HL-60 (cell line): Measurements from ENCODE around the gene TMCO4.

ENCODE experiments used
- DNase-seq, 2 experiments: peaks; one replicate each; pipeline ENCODE4 v3.0.0-alpha.2; 2010 to 2020; ENCODE audit warnings: low read depth in 1 of 2, low spot score in 1 of 2
- H3K27ac ChIP-seq: fragments of 250-450 bp; sonication (Bioruptor Pico); replicated peaks from 2 replicates; pipeline ENCODE4 v1.5.1; 2020; ENCODE audit warnings: mild to moderate bottlenecking, moderate library complexity
- H3K27me3 ChIP-seq: fragments of 250-450 bp; sonication (Bioruptor Pico); 2 replicates; pipeline ENCODE4 v1.5.1; 2021; ENCODE audit warnings: mild to moderate bottlenecking, moderate library complexity; ENCODE audit not compliant: insufficient read depth, poor library complexity, severe bottlenecking
- H3K4me3 ChIP-seq: replicated peaks from 2 replicates; pipeline ENCODE4 v1.5.1; 2011; ENCODE audit warnings: mild to moderate bottlenecking, control low read depth, low read length; ENCODE audit not compliant: insufficient read depth
- CTCF ChIP-seq: IDR thresholded peaks from one replicate; pipeline ENCODE4 v1.5.1; 2011; ENCODE audit warnings: low read length, control low read depth, inconsistent platforms; ENCODE audit not compliant: insufficient read depth
- GABPA ChIP-seq: IDR thresholded peaks from 2 replicates; pipeline ENCODE4 v1.6.1; 2012; ENCODE audit warnings: low read depth
- POLR2AphosphoS5 ChIP-seq: IDR thresholded peaks from 2 replicates; pipeline ENCODE4 v1.6.1; 2012; ENCODE audit warnings: low read depth
- REST ChIP-seq: IDR thresholded peaks from 2 replicates; pipeline ENCODE4 v1.6.1; 2012; ENCODE audit warnings: low read depth; ENCODE audit not compliant: insufficient replicate concordance
- SPI1 ChIP-seq: IDR thresholded peaks from 2 replicates; pipeline ENCODE4 v1.6.1; 2012; ENCODE audit warnings: low read depth, mild to moderate bottlenecking, borderline replicate concordance

TMCO4 gene

GRCh38 chr1:19772053-19772452 lies 27.7 kb downstream of the TMCO4 start:
- DNase-seq: no peak
- Histone ChIP-seq H3K4me3 (no peak overlapping the region), H3K27me3 (no peaks in the 10 kb centered on the region), H3K27ac (no peak overlapping the region)
- no peak for TF ChIP-seq CTCF
- no peak for TF ChIP-seq REST

- Histone ChIP-seq H3K4me3 (no peak overlapping the region), H3K27ac (no peak overlapping the region), H3K27me3 (no peaks in the 10 kb centered on the region)
- TF ChIP-seq SPI1 (no peak), GABPA (no peak)
- no peak for DNase-seq
Observed at GRCh38 chr1:19771350-19771749, 28.4 kb downstream of the TMCO4 start.

GRCh38 chr1:19770436-19771190 lies 29.1 kb downstream of the TMCO4 start:
- TF ChIP-seq SPI1 (no peak), POLR2AphosphoS5 (no peak), CTCF (no peak), GABPA (no peak), REST (no peak)
- Histone ChIP-seq H3K27ac (no peak overlapping the region), H3K27me3 (no peaks in the 10 kb centered on the region), H3K4me3 (no peak overlapping the region)
- DNase-seq: no peak

- Histone ChIP-seq H3K27me3 (no peaks in the 10 kb centered on the region), H3K4me3 (no peak overlapping the region), H3K27ac (no peak overlapping the region)
- no peak for DNase-seq
- TF ChIP-seq REST: no peak
- no peak for TF ChIP-seq POLR2AphosphoS5
- no peak for TF ChIP-seq GABPA
- TF ChIP-seq SPI1: no peak
- no peak for TF ChIP-seq CTCF
Observed at GRCh38 chr1:19769211-19769932, 30.3 kb downstream of the TMCO4 start.
